Effector memory CD4-positive, alpha-beta T cell (primary cell): ENCODE results near the gene TMEM145.
"Not testable (repeated sequence)": the region's sequence is repeated elsewhere in the genome, so short reads cannot be mapped to it uniquely, and the experiment has no call there.

Experiments
- DNase-seq, 3 donors: peaks; one replicate each; pipeline ENCODE4 v3.0.0-alpha.2; 2020
- H3K27ac ChIP-seq: 2 replicates; pipeline ENCODE4 v1.7.0; 2013; ENCODE audit warnings: mild to moderate bottlenecking, low read length, moderate library complexity; ENCODE audit not compliant: insufficient read depth, poor library complexity, severe bottlenecking
- H3K27me3 ChIP-seq: replicated peaks from 2 replicates; pipeline ENCODE4 v1.7.0; 2013; ENCODE audit warnings: mild to moderate bottlenecking, low read length; ENCODE audit not compliant: insufficient read depth, control insufficient read depth, poor library complexity, severe bottlenecking
- H3K36me3 ChIP-seq: 2 replicates; pipeline ENCODE4 v1.7.0; 2013; ENCODE audit warnings: mild to moderate bottlenecking, low read length, moderate library complexity; ENCODE audit not compliant: control insufficient read depth, insufficient read depth
- H3K4me1 ChIP-seq: 2 replicates; pipeline ENCODE4 v1.7.0; 2013; ENCODE audit warnings: low read length, mild to moderate bottlenecking; ENCODE audit not compliant: control insufficient read depth, insufficient read depth, poor library complexity, severe bottlenecking
- H3K4me3 ChIP-seq: 2 replicates; pipeline ENCODE4 v1.7.0; 2013; ENCODE audit warnings: low read length, low read depth, mild to moderate bottlenecking; ENCODE audit not compliant: insufficient read depth, poor library complexity, severe bottlenecking
- H3K9me3 ChIP-seq: 2 replicates; pipeline ENCODE4 v1.7.0; 2013; ENCODE audit warnings: mild to moderate bottlenecking, low read length, moderate library complexity; ENCODE audit not compliant: control insufficient read depth

Gene TMEM145

GRCh38 chr19:42333975-42334696 is 21.0 kb downstream of the TMEM145 start:
- H3K4me3 ChIP-seq = no peak overlapping the region
- no peaks in the 10 kb centered on the region for H3K27me3 ChIP-seq
- H3K36me3 ChIP-seq = no peaks in the 10 kb centered on the region
- DNase-seq = no peak
- no peaks in the 10 kb centered on the region for H3K9me3 ChIP-seq
- no peak overlapping the region for H3K27ac ChIP-seq
- no peaks in the 10 kb centered on the region for H3K4me1 ChIP-seq

DNA sequence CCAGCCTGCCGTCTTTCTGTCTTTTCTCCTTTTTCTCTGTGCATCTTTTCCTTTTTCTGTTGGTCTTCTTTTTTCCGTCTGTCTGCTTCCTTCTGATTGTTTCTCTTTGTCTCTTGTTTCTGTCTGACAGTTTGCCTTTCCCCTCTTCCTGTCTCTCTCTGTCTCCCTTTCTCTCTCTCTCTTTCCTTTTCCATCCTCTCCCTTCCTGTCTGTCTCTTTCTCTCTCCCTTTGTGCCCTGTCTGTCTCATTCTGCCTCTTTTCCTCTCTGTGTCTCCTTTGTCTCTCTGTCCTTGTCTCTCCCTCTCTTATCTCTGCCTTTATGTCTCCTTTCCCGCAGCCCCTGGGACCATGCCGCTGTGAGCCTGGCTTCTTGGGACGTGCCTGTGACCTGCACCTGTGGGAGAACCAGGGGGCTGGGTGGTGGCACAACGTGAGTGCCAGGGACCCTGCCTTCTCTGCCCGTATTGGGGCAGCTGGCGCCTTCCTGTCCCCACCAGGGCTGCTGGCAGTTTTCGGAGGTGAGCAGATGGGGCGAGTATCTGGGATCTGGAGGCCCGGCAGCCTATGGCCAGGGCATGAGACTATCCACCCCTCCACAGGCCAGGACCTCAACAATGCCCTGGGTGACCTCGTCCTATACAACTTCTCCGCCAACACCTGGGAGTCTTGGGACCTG is 21.7 kb downstream of the TMEM145 start:
- no peak for DNase-seq
- H3K27ac ChIP-seq = no peak overlapping the region
- no peak overlapping the region for H3K4me3 ChIP-seq
- no peaks in the 10 kb centered on the region for H3K4me1 ChIP-seq
- no peaks in the 10 kb centered on the region for H3K27me3 ChIP-seq
- H3K36me3 ChIP-seq = no peaks in the 10 kb centered on the region
- no peaks in the 10 kb centered on the region for H3K9me3 ChIP-seq

GRCh38 chr19:42335374-42335936 is 22.3 kb downstream of the TMEM145 start:
- Histone ChIP-seq H3K4me3 (no peak overlapping the region), H3K4me1 (no peaks in the 10 kb centered on the region), H3K9me3 (no peaks in the 10 kb centered on the region), H3K27me3 (no peaks in the 10 kb centered on the region), H3K36me3 (no peaks in the 10 kb centered on the region), H3K27ac (no peak overlapping the region)
- no peak for DNase-seq

GRCh38 chr19:42335971-42336370 is 22.9 kb downstream of the TMEM145 start:
- Histone ChIP-seq H3K36me3 (no peaks in the 10 kb centered on the region), H3K27me3 (no peaks in the 10 kb centered on the region), H3K9me3 (no peaks in the 10 kb centered on the region), H3K4me1 (no peaks in the 10 kb centered on the region), H3K27ac (no peak overlapping the region), H3K4me3 (no peak overlapping the region)
- no peak for DNase-seq

DNA sequence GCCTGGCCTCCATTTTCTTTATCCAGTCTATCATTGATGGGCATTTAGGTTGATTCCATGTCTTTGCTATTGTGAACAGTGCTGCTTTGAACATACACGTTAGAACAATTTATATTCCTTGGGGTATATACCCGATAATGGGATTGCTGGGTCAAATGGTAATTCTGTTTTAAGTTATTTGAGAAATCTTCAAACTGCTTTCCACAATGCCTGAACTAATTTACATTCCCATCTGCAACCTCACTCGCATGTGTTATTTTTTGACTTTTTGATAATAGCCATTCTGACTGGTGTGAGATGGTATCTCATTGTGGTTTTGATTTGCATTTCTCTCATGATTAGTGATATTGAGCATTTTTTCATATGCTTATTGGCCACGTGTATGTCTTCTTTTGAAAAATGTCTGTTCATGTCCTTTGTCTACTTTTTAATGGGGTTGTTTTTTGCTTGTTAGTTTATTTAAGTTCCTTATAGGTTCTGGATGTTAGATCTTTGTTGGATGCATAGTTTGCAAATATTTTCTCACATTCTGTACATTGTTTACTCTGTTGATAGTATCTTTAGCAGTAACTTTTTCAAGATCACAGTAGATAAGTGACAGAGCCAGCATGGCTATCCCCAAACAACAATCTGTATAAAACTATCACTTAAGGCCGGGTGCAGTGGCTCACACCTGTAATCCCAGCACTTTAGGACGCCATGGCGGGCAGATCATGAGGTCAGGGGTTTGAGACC is 26.2 kb downstream of the TMEM145 start:
- not testable (repeated sequence) for H3K27ac ChIP-seq

DNA sequence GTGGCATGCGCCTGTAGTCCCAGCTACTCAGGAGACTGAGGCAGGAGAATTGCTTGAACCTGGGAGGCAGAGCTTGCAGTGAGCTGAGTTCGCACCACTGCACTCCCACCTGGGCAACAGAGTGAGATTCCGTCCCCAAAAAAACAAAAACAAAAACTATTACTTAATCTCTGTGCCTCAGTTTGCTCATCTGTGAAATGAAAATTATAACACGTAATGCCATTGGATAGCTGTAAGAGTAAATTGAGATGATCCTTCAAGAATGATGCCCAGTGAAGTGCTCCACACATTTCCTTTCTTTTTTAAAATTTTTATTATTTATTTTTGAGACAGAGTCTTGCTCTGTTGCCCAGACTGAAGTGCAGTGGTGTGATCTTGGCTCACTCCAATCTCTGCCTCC is 26.8 kb downstream of the TMEM145 start:
- H3K36me3 ChIP-seq, H3K27ac ChIP-seq, H3K4me1 ChIP-seq, H3K27me3 ChIP-seq, H3K9me3 ChIP-seq, H3K4me3 ChIP-seq, DNase-seq: not testable (repeated sequence)

More for the DNA sequence above, 26.2 kb downstream of the TMEM145 start:
- H3K4me3 ChIP-seq, H3K9me3 ChIP-seq, DNase-seq, H3K4me1 ChIP-seq, H3K36me3 ChIP-seq, H3K27me3 ChIP-seq: not testable (repeated sequence)

GRCh38 chr19:42343344-42344110 is 30.4 kb downstream of the TMEM145 start:
- Histone ChIP-seq H3K4me1 (no peaks in the 10 kb centered on the region), H3K9me3 (no peaks in the 10 kb centered on the region), H3K27me3 (no peaks in the 10 kb centered on the region), H3K27ac (no peak overlapping the region), H3K36me3 (no peaks in the 10 kb centered on the region), H3K4me3 (no peak overlapping the region)
- DNase-seq = no peak

DNA sequence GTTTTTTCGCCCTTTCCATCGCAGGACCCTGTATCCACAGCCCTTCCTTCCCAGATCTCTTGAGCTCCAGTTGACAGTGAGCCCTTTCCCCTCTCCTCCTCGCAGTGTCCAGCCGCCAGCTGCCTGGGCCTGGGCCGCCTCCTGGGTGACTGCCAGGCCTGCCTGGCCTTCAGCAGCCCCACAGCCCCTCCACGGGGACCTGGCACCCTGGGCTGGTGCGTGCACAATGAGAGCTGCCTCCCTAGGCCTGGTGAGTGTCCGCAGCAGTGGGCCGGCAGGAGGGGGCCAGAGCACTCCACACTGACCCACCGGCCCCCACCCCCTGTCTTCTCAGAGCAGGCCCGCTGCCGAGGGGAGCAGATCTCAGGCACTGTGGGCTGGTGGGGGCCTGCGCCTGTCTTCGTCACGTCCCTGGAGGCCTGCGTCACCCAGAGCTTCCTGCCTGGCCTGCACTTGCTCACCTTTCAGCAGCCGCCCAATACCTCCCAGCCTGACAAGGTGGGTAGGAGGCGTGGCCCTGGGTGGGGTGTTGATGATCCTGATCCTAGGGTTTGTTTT is 31.3 kb downstream of the TMEM145 start:
- Histone ChIP-seq H3K4me1 (no peaks in the 10 kb centered on the region), H3K4me3 (no peak overlapping the region), H3K27ac (no peak overlapping the region), H3K36me3 (no peaks in the 10 kb centered on the region), H3K9me3 (no peaks in the 10 kb centered on the region), H3K27me3 (no peaks in the 10 kb centered on the region)
- no peak for DNase-seq

- Histone ChIP-seq H3K27ac (no peak overlapping the region), H3K4me3 (no peak overlapping the region), H3K4me1 (no peaks in the 10 kb centered on the region), H3K27me3 (no peaks in the 10 kb centered on the region), H3K9me3 (no peaks in the 10 kb centered on the region), H3K36me3 (no peaks in the 10 kb centered on the region)
- no peak for DNase-seq
These were observed 32.2 kb downstream of the TMEM145 start for GRCh38 chr19:42345191-42345812.
